Measurements from ENCODE around the gene CCDC8.

The CCDC8 gene

GRCh38 chr19:46407856-46408663, 5.3 kb downstream of the CCDC8 start:
- H3K4me2 ChIP-seq (ENCODE audit: insufficient read depth, low read length) = no peak overlapping the region
- H3K4me1 ChIP-seq (ENCODE audit: insufficient read depth, low read length) = no peaks in the 10 kb centered on the region
- H3K4me3 ChIP-seq (ENCODE audit: low read depth in 1 of 2, low read length in 2 of 2) = no peak overlapping the region
- DNase-seq = no peak
- H3K9ac ChIP-seq (ENCODE audit: low read depth, low read length) = no peak overlapping the region
- ATAC-seq (ENCODE audit: insufficient read depth, low read depth) = no peak
- no peak overlapping the region for H3K27ac ChIP-seq (ENCODE audit: low read length)
- H3K36me3 ChIP-seq (ENCODE audit: insufficient read depth, low read length) = no peaks in the 10 kb centered on the region
- H4K20me1 ChIP-seq (ENCODE audit: insufficient read depth, low read length) = no peaks in the 10 kb centered on the region
- no peaks in the 10 kb centered on the region for H3K79me2 ChIP-seq (ENCODE audit: insufficient read depth, low read length)
- H3K9me3 ChIP-seq (ENCODE audit: insufficient read depth, low read length, severe bottlenecking) = no peaks in the 10 kb centered on the region
- peaks cover 10% of the 10 kb centered on the region for H3K27me3 ChIP-seq (ENCODE audit: insufficient read depth, low read length, poor library complexity)
- no peak overlapping the region for H2AFZ ChIP-seq (ENCODE audit: low read depth, low read length)
- TF ChIP-seq, protein P1, sequence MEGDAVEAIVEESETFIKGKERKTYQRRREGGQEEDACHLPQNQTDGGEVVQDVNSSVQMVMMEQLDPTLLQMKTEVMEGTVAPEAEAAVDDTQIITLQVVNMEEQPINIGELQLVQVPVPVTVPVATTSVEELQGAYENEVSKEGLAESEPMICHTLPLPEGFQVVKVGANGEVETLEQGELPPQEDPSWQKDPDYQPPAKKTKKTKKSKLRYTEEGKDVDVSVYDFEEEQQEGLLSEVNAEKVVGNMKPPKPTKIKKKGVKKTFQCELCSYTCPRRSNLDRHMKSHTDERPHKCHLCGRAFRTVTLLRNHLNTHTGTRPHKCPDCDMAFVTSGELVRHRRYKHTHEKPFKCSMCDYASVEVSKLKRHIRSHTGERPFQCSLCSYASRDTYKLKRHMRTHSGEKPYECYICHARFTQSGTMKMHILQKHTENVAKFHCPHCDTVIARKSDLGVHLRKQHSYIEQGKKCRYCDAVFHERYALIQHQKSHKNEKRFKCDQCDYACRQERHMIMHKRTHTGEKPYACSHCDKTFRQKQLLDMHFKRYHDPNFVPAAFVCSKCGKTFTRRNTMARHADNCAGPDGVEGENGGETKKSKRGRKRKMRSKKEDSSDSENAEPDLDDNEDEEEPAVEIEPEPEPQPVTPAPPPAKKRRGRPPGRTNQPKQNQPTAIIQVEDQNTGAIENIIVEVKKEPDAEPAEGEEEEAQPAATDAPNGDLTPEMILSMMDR (IDR thresholded peaks at IDR 0.05; ENCODE audit: borderline replicate concordance, extremely low read depth, low read length, poor library complexity, severe bottlenecking) = no peak
- TF ChIP-seq EZH2 (IDR thresholded peaks at IDR 0.05; ENCODE audit: borderline replicate concordance, low read depth, low read length, severe bottlenecking) = no peak

DNA sequence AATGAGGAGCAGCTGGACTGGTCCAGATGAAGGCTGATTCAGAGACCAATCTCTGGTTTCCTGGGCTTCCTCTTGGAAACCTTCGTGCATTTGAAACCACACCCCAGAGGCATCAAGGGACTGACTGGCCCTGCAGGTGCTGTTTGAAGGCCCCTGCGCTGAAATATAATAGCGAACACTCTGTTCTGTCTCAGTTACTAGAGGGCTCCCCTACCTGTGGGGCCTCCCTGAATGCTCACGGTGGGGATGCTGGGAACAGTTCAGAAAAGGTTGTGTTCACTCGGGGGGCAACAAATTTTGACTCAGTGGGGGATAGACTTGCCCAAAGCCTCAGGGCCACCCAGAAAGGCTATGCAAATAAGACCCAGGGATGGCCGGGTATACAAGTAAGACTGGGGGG, 6.4 kb downstream of the CCDC8 start:
- no peak for DNase-seq
- H3K4me3 ChIP-seq (ENCODE audit: low read depth in 1 of 2, low read length in 2 of 2) = no peak overlapping the region

GRCh38 chr19:46404753-46405468, 8.5 kb downstream of the CCDC8 start:
- Histone ChIP-seq H3K27me3 (ENCODE audit: insufficient read depth, low read length, poor library complexity) (peaks cover 7% of the 10 kb centered on the region), H3K4me3 (ENCODE audit: low read depth in 1 of 2, low read length in 2 of 2) (no peak overlapping the region), H3K79me2 (ENCODE audit: insufficient read depth, low read length) (no peaks in the 10 kb centered on the region), H3K27ac (ENCODE audit: low read length) (no peak overlapping the region), H3K9me3 (ENCODE audit: insufficient read depth, low read length, severe bottlenecking) (no peaks in the 10 kb centered on the region), H3K4me2 (ENCODE audit: insufficient read depth, low read length) (no peak overlapping the region), H2AFZ (ENCODE audit: low read depth, low read length) (no peak overlapping the region), H3K4me1 (ENCODE audit: insufficient read depth, low read length) (no peaks in the 10 kb centered on the region), H3K9ac (ENCODE audit: low read depth, low read length) (no peak overlapping the region), H4K20me1 (ENCODE audit: insufficient read depth, low read length) (no peaks in the 10 kb centered on the region), H3K36me3 (ENCODE audit: insufficient read depth, low read length) (no peaks in the 10 kb centered on the region)
- ATAC-seq (ENCODE audit: insufficient read depth, low read depth) = no peak
- no peak for DNase-seq
- TF ChIP-seq EZH2 (IDR thresholded peaks at IDR 0.05; ENCODE audit: borderline replicate concordance, low read depth, low read length, severe bottlenecking) = no peak
- TF ChIP-seq, protein P1 (IDR thresholded peaks at IDR 0.05; ENCODE audit: borderline replicate concordance, extremely low read depth, low read length, poor library complexity, severe bottlenecking) = no peak

More for the DNA sequence above, 6.4 kb downstream of the CCDC8 start:
- Histone ChIP-seq H3K79me2 (ENCODE audit: insufficient read depth, low read length) (no peaks in the 10 kb centered on the region), H3K9me3 (ENCODE audit: insufficient read depth, low read length, severe bottlenecking) (no peaks in the 10 kb centered on the region), H2AFZ (ENCODE audit: low read depth, low read length) (no peak overlapping the region), H3K27ac (ENCODE audit: low read length) (no peak overlapping the region), H4K20me1 (ENCODE audit: insufficient read depth, low read length) (no peaks in the 10 kb centered on the region), H3K36me3 (ENCODE audit: insufficient read depth, low read length) (no peaks in the 10 kb centered on the region), H3K27me3 (ENCODE audit: insufficient read depth, low read length, poor library complexity) (peaks cover 10% of the 10 kb centered on the region), H3K9ac (ENCODE audit: low read depth, low read length) (no peak overlapping the region), H3K4me2 (ENCODE audit: insufficient read depth, low read length) (no peak overlapping the region), H3K4me1 (ENCODE audit: insufficient read depth, low read length) (no peaks in the 10 kb centered on the region)
- no peak for ATAC-seq (ENCODE audit: insufficient read depth, low read depth)
- TF ChIP-seq, protein P1 (IDR thresholded peaks at IDR 0.05; ENCODE audit: borderline replicate concordance, extremely low read depth, low read length, poor library complexity, severe bottlenecking) = no peak
- TF ChIP-seq EZH2 (IDR thresholded peaks at IDR 0.05; ENCODE audit: borderline replicate concordance, low read depth, low read length, severe bottlenecking) = no peak

Data from DND-41 (cell line).